Activated naive CD8-positive, alpha-beta T cell treated with anti-CD3 and anti-CD28 coated beads for 36 hours (primary cell): ENCODE results near the gene DHRS1. TPM values are rescaled to one million over a fixed set of nuclear protein-coding genes. Genes with fewer than 3 reads are reported as not detected.

ENCODE experiments used
- DNase-seq: peaks from one replicate; pipeline ENCODE4 v3.0.0; 2021
- H3K27ac Mint-ChIP-seq: one replicate; pipeline ENCODE4 v1.8.0; 2022; ENCODE audit warnings: mild to moderate bottlenecking, moderate library complexity, mixed read lengths
- H3K27me3 Mint-ChIP-seq: one replicate; pipeline ENCODE4 v1.8.0; 2022; ENCODE audit warnings: mild to moderate bottlenecking, mixed read lengths
- H3K36me3 Mint-ChIP-seq: one replicate; pipeline ENCODE4 v1.8.0; 2021; ENCODE audit warnings: mild to moderate bottlenecking, mixed read lengths
- H3K4me1 Mint-ChIP-seq: one replicate; pipeline ENCODE4 v1.8.0; 2021; ENCODE audit warnings: mixed read lengths
- H3K4me3 Mint-ChIP-seq: one replicate; pipeline ENCODE4 v1.8.0; 2022; ENCODE audit warnings: mild to moderate bottlenecking, moderate library complexity, mixed read lengths
- H3K9me3 Mint-ChIP-seq: one replicate; pipeline ENCODE4 v1.8.0; 2022; ENCODE audit warnings: mixed read lengths
- total RNA-seq, 2 experiments: library from RNA; stranded (reverse); gene quantifications; one replicate each; pipeline ENCODE4 v1.2.3, GENCODE V29; 2021

DHRS1 gene
- total RNA-seq, 2 experiments from 2014 or later = 7.4 to 8.6 TPM

DNA sequence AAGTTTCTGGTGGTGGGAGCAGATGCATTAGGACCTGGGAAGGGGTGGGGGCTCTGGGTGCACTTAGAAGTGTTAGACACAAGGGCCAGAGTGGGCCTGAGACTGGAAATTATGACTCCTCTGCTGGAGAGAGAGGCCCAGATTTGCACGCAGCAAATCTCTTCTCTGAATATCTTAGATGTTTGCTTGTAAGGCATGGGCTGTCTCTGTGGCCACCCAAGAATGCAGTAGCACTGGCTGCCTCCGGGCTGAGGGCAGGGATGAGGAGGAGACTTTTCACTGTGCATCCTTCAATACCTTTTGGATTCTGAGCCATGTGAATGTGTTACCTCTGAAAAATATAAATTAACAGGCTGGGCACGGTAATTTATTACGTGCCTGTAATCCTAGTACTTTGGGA is 14.2 kb downstream of the DHRS1 start:
- H3K27ac Mint-ChIP-seq = no peak overlapping the region
- DNase-seq = no peak
- no peaks in the 10 kb centered on the region for H3K9me3 Mint-ChIP-seq
- peaks cover 11% of the 10 kb centered on the region for H3K36me3 Mint-ChIP-seq
- no peak overlapping the region for H3K4me3 Mint-ChIP-seq
- H3K4me1 Mint-ChIP-seq = peaks cover 28% of the 10 kb centered on the region
- no peaks in the 10 kb centered on the region for H3K27me3 Mint-ChIP-seq

DNA sequence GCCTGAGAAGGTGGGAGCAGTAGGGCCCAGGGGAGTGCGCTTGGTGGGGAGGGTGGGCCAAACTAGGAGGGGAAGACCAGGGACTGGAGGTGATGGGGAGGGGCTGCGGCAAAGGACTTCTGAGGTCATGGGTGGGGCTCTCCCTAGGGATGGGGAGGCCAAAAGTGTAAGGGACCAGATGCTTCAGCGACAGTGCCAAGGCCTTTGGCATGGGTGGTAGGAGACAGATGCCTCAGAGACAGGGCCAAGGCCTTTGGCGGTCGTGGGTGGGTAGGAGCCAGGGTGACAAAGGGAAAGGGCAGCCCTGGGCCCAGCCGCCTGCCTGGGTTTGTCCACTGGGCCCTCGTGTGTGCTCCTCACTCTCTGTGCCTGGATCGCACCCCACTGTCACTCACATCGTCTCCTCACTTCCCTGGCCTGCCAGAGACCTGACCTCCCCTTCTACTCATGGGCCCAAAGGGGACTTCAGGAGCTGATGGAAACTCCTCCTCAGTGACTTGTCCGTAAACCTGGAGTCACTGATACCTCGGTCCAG is 15.0 kb downstream of the DHRS1 start:
- H3K27ac Mint-ChIP-seq = no peak overlapping the region
- no peak for DNase-seq
- no peak overlapping the region for H3K4me3 Mint-ChIP-seq
- H3K4me1 Mint-ChIP-seq = peaks cover 29% of the 10 kb centered on the region
- H3K36me3 Mint-ChIP-seq = peaks cover 8% of the 10 kb centered on the region
- H3K27me3 Mint-ChIP-seq = no peaks in the 10 kb centered on the region
- H3K9me3 Mint-ChIP-seq = no peaks in the 10 kb centered on the region

DNA sequence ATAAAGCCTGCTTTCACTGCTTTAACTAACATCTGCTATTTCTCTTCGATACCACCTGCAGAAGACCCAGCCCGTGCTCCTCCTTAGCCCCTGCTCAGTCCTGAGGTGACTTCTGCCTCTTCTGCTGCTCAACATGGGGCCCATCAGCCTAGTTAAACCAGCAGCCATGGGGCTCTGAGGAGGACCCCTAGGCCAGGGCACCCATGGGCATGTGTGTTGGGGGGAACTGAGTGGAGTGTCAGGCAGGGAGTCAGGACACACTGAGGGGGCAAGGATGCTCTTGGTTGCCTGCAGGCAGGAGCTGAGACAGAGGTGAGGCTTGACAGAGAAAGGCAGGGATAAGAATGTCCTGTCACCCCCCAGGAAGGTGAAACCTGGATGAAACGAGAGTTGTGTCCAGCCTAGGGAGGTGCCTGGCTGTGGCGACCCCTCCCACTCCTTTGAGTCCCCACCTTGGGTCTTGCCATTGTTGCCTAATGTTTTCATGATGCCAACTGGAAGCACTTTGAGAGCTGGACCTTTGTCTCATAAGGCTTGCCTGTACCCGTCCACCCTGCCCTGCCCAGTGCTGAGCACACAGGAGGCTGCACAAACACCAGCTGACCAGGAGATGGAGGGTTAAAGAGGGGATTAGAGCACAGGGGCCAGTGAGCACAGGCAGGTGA is 15.7 kb downstream of the DHRS1 start:
- no peaks in the 10 kb centered on the region for H3K9me3 Mint-ChIP-seq
- H3K4me3 Mint-ChIP-seq = no peak overlapping the region
- no peak for DNase-seq
- peaks cover 30% of the 10 kb centered on the region for H3K4me1 Mint-ChIP-seq
- no peaks in the 10 kb centered on the region for H3K27me3 Mint-ChIP-seq
- no peak overlapping the region for H3K27ac Mint-ChIP-seq
- H3K36me3 Mint-ChIP-seq = peaks cover 8% of the 10 kb centered on the region

DNA sequence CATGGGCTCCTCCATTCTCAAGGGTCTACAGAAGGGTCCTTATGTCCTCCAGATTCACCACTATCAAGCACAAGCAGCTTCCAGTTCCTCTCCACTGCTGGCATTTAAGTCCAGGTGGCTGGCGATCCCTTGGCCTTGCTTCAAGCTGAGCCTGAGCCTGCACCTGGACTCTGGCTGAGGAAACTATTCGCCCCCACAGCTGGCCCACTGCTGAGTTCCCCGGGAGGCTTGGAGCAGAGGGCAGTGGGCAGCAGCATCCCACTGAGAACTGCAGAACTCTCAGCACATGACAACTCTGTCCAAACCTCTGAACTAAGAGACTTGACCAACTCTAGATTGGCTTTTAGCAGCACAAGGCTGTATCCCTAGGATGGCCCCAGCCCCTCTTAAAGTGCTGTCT is 16.8 kb downstream of the DHRS1 start:
- Mint-ChIP-seq H3K4me3 (no peak overlapping the region), H3K9me3 (peaks cover 7% of the 10 kb centered on the region), H3K4me1 (peaks cover 37% of the 10 kb centered on the region), H3K27ac (no peak overlapping the region), H3K36me3 (peaks cover 11% of the 10 kb centered on the region), H3K27me3 (no peaks in the 10 kb centered on the region)
- no peak for DNase-seq

DNA sequence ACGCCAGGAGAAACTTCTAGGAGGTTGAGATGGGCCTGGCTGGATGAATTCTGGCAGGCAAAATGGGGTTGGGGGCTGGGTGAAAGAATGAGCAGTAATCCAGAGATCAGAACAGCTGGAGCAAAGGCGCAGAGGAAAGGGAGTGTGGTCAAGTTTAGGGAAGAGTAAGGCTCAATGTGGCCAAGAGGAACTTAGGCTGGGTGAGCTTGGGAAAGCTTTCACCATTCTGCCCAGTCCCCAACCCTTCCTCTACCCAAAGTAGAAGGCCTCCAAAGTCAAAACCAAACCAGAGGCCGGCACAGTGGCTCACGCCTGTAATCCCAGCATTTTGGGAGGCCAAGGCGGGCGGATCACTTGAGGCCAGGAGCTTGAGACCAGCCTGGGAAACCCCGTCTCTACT is 17.9 kb downstream of the DHRS1 start:
- no peak for DNase-seq
- H3K27me3 Mint-ChIP-seq = no peaks in the 10 kb centered on the region
- peaks cover 40% of the 10 kb centered on the region for H3K4me1 Mint-ChIP-seq
- no peak overlapping the region for H3K27ac Mint-ChIP-seq
- H3K4me3 Mint-ChIP-seq = no peak overlapping the region
- peaks cover 12% of the 10 kb centered on the region for H3K36me3 Mint-ChIP-seq
- H3K9me3 Mint-ChIP-seq = peaks cover 7% of the 10 kb centered on the region

DNA sequence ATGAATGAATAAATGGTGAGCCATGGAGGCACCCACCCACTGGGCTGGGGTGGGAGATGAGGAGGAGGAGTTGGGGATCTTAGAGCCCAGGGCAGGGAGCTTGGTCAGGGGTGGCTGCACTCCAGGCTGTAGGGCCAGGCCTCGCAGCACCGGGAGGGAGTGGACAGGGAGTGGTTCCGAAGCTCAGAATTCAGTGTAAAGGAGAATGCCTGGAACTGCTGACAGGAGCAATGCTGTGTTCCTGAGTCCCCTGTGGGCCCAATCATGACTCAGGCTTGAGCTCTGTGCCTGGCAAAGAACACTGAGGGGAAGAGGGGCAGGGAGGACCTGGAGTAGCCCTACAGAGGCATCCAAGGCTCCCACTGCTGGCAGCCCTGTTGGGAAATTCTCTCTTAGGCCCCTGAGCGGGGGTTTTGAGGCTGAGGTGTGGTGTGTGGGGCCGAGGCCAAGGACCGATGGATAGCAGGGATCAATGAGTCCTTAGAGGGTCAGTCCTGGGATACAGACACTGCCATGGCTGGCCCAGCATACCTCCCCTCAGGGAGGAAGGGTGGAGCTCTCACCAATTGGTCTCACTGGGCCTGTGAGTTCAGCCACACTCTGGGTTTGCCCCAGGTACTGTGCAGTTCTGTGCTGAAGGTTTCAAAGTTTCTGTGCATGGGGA is 18.7 kb downstream of the DHRS1 start:
- no peak overlapping the region for H3K4me3 Mint-ChIP-seq
- no peak overlapping the region for H3K27ac Mint-ChIP-seq
- no peak for DNase-seq
- H3K9me3 Mint-ChIP-seq = peaks cover 7% of the 10 kb centered on the region
- H3K36me3 Mint-ChIP-seq = peaks cover 12% of the 10 kb centered on the region
- H3K27me3 Mint-ChIP-seq = no peaks in the 10 kb centered on the region
- H3K4me1 Mint-ChIP-seq = peaks cover 40% of the 10 kb centered on the region

DNA sequence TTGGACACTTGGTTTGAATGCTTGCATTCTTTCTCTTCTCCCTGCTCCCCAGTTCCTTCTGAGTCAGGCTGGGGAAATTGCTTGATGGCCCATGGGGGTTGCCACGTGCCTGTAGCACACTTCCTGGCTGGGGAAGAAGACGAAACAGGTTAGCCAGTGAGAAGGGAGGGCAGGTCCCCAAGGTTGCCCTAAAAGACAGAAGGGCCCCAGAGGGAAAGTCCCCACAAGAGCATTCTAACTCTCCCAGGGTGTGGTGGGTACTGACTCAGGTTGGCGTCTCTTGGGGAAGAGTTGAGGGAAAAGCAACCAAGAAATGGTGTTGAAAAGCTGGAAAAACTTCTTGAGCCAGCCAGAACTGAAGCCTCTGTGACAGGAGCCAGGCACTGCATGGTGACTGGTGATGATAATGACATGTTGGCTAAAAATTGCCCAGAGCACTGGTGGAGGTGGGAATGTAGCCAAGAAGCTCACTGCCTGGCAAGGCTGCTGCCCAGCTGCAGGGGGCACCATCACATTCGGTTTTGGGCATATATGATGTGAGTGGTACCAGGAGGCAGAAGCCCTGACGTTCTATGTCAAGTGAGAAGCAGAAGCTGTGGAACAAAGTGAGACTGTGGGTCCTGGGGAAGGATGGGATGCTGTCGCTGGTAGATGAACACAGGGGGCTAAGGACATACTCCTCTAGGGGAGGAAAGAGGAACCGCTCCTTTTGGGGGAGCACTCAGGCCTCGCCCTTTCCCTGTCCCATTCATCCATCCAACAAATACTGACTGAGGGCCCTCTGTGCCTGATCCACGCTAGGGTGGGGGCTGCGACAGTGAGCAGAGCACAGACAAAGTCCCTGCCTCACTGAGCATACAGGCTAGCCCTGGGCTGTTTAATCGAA is 20.0 kb downstream of the DHRS1 start:
- Mint-ChIP-seq H3K36me3 (peaks cover 12% of the 10 kb centered on the region), H3K27ac (peak overlapping the region; percentile 66), H3K9me3 (peaks cover 7% of the 10 kb centered on the region), H3K27me3 (no peaks in the 10 kb centered on the region), H3K4me1 (peaks cover 39% of the 10 kb centered on the region), H3K4me3 (no peak overlapping the region)
- DNase-seq = peak; percentile 57

DNA sequence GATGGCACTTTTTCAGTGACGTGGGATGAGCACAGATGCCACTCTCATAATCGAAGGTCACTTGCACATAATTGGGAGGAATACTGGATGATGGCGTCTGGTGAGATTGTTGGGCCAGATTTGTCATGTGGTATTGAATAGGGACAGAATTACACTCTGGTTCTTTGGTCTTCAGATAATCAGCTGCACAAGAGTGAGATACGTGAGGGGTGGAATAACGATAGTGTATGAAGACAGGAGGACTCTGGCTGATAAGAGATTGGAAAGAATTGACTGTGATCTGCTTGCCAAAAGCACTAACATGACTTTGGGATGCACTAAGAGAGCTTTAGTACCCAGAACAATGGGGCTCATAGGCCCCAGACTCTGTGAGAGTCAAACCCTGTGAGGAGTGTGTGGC is 21.2 kb downstream of the DHRS1 start:
- Mint-ChIP-seq H3K27ac (peak overlapping the region; percentile 66), H3K4me1 (peaks cover 50% of the 10 kb centered on the region), H3K27me3 (no peaks in the 10 kb centered on the region), H3K36me3 (peaks cover 15% of the 10 kb centered on the region), H3K9me3 (peaks cover 7% of the 10 kb centered on the region), H3K4me3 (no peak overlapping the region)
- no peak for DNase-seq

DNA sequence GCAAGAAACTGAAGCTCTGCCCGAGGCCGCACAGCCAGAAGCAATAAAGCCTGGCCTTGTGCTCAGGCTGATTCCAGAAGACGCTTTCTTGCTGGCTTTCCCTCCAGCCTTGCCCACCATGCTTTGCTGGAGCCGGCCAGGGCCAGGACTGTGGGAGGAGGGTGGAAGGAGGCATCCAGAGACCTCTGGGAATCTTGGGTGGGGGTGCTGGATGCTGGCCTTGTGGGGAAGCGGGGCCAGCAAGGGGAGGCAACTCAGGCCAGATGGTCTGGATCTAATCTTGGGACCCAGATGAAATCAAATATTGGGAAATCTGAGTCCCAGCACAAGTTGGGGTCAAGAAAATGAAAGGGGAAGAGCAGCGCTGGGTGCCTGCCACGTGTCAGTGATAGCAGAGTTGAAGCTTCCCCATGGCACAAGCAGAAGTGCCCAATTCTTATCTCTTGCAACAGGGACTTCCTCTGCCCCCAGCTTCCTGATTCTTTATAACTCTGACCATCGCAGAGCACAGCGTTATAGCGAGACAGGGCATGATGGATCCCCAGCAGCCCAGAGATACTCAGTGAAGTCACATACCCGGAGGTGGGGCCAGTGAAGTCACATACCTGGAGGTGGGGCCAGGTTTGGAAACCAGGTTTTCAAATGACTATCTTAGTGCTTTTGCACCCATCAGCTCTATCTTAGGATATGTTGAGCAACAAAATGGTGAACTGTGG is 21.8 kb downstream of the DHRS1 start:
- Mint-ChIP-seq H3K27ac (peak overlapping the region; percentile 66), H3K36me3 (peaks cover 15% of the 10 kb centered on the region), H3K9me3 (peaks cover 7% of the 10 kb centered on the region), H3K4me1 (peaks cover 57% of the 10 kb centered on the region), H3K27me3 (no peaks in the 10 kb centered on the region), H3K4me3 (no peak overlapping the region)
- no peak for DNase-seq

DNA sequence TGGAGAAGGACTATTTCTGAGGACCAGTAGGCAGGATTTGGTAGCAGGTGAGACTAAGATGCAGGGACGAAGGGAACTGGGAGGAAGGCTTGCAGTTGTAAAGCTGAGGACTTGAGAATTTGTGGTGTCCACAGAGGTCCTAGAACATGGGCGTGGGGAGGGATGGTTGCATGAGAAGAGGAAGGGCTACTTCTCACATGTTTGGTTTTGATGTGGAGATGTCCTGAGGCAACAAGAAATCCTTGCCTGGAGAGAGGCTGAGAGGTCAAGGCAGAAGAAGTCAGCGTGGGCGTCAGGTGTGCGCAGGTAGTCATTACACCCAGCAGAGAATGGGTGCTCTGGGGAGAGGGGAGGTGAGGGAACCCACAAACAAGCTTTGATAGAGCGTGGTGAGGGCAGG is 22.5 kb downstream of the DHRS1 start:
- no peak for DNase-seq
- Mint-ChIP-seq H3K9me3 (peaks cover 7% of the 10 kb centered on the region), H3K27me3 (no peaks in the 10 kb centered on the region), H3K36me3 (peaks cover 20% of the 10 kb centered on the region), H3K4me1 (peaks cover 64% of the 10 kb centered on the region), H3K27ac (no peak overlapping the region), H3K4me3 (no peak overlapping the region)

DNA sequence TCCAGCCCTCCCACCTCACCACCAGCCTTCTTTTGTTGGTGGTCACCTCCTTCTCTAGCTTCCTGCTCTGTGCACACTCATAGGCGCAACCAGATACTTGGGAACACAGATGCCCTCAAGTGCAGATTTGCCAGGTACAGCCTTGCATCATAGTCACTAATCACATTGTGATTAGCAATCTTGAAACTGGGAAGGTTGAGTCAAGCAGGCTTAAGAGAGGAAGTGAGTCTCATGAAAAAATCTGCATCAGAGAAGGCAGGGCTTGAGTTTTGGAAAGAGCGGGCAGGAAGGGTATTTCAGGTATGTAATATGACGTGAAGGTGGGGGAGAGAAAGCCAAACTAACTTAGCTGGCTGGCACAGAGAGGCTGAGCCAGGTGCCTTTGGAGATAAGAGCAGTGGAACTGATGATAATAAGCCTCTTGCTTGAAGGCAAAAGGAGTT is 25.5 kb downstream of the DHRS1 start:
- Mint-ChIP-seq H3K36me3 (peaks cover 20% of the 10 kb centered on the region), H3K27me3 (no peaks in the 10 kb centered on the region), H3K4me3 (peak overlapping the region; percentile 29), H3K27ac (peak overlapping the region; percentile 97), H3K4me1 (peaks cover 62% of the 10 kb centered on the region), H3K9me3 (peaks cover 7% of the 10 kb centered on the region)
- peak; percentile 55 for DNase-seq

DNA sequence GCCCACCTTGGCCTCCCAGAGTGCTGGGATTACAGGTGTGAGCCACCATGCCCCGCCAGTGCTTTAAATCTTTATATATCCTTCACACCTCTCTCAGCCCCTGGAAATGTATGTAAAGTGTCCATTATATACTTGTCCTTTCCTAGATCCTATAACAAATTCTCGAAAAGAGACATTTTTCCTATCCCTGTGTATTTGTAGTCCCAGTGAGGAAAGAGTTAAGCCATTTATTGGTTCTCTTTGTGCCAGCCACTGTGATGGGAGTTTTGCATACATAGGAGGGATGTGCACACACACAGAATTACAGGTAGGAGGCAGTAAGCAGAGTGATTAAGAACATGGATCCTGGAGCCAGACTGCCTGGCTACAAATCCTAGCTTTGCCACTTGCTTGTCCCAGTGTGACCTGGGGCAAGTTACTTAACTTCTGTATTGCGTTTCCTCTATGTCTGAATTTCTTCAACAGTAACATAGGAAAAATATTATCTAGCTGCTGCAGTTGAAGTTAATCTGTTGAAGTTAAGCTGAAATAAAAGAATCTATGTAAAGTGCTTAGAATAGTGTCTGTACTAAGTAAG is 26.1 kb downstream of the DHRS1 start:
- H3K36me3 Mint-ChIP-seq = peaks cover 16% of the 10 kb centered on the region
- H3K9me3 Mint-ChIP-seq = peaks cover 4% of the 10 kb centered on the region
- no peaks in the 10 kb centered on the region for H3K27me3 Mint-ChIP-seq
- no peak for DNase-seq
- peaks cover 56% of the 10 kb centered on the region for H3K4me1 Mint-ChIP-seq
- peak overlapping the region; percentile 29 for H3K4me3 Mint-ChIP-seq
- H3K27ac Mint-ChIP-seq = peak overlapping the region; percentile 97

DNA sequence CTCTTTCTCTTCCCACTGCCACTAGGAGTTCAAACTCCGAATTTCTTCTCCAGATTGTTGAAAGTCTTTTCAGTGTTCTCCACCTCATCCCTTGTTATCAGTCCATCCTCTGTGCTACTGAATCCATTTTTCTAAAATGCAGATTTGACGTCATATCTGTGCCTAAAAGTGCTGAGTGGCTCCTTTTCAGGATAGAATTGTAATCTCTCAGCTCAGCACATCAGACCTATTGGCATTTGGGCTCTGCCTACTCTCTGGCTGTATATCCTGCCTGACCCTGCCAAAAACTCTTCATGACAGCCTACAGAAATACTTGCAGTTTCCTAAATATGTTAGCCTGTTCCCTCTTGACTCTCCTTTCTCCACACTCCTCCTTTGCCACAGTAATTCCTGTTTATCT is 27.1 kb downstream of the DHRS1 start:
- no peaks in the 10 kb centered on the region for H3K9me3 Mint-ChIP-seq

DNA sequence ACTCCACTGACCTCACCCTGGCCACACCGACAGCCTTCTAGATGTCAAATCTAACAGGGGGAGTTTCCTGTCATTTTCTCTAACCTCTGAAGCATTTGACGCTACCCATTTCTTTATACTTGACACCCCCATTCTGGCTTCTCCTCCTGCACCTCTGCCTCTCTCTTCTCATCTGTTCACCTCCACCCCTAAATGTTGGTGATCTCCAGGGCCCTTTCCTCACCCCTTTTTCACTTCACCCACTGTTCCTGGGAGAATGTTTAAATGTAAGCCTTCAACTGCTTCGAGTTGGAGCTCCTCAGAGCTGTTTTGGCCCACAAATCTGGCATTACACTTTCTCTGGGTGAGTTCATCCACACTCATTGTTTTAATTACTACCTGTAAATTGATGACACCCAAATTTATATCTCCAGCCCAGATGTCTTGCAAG is 27.7 kb downstream of the DHRS1 start:
- peaks cover 42% of the 10 kb centered on the region for H3K4me1 Mint-ChIP-seq
- peak overlapping the region; percentile 87 for H3K4me3 Mint-ChIP-seq
- H3K36me3 Mint-ChIP-seq = peaks cover 8% of the 10 kb centered on the region

More for the DNA sequence above, 27.1 kb downstream of the DHRS1 start:
- Mint-ChIP-seq H3K27ac (peak overlapping the region; percentile 97), H3K27me3 (no peaks in the 10 kb centered on the region), H3K4me1 (peaks cover 47% of the 10 kb centered on the region), H3K4me3 (peak overlapping the region; percentile 87), H3K36me3 (peaks cover 12% of the 10 kb centered on the region)
- DNase-seq = no peak

More for the DNA sequence above, 27.7 kb downstream of the DHRS1 start:
- DNase-seq = no peak
- no peaks in the 10 kb centered on the region for H3K27me3 Mint-ChIP-seq
- no peaks in the 10 kb centered on the region for H3K9me3 Mint-ChIP-seq
- peak overlapping the region; percentile 97 for H3K27ac Mint-ChIP-seq
